Kidney (tissue), 22 donors: Measurements from ENCODE around the gene TOB1. TPM values are rescaled to one million over a fixed set of nuclear protein-coding genes. Genes with fewer than 3 reads are reported as not detected.

Experiments
- DNase-seq, 5 donors: peaks; one replicate each; pipeline ENCODE4 v3.0.0-alpha.2; 2013 to 2020
- FAIRE-seq: peaks from 2 replicates; lab custom pipeline; 2012; peaks lifted over from hg19 to GRCh38; lab: Jason Lieb, UNC
- H3K27ac ChIP-seq, 2 donors: one replicate each; pipeline ENCODE4 v1.7.0; 2013; ENCODE audit warnings: low read depth in 2 of 2, low read length in 2 of 2, inconsistent platforms in 1 of 2
- H3K27me3 ChIP-seq: one replicate; pipeline ENCODE4 v1.7.1; 2013; ENCODE audit warnings: low read length, inconsistent platforms; ENCODE audit not compliant: control insufficient read depth, insufficient read depth
- H3K36me3 ChIP-seq, 3 donors: one replicate each; pipeline versions ENCODE4 v1.7.0 to v1.7.1; 2013; ENCODE audit warnings: low read length in 3 of 3, control low read depth in 1 of 3, inconsistent platforms in 1 of 3; ENCODE audit not compliant: insufficient read depth in 3 of 3, control insufficient read depth in 2 of 3
- H3K4me1 ChIP-seq, 3 donors: one replicate each; pipeline versions ENCODE4 v1.7.0 to v1.7.1; 2013; ENCODE audit warnings: low read length in 3 of 3, inconsistent platforms in 1 of 3, low read depth in 1 of 3; ENCODE audit not compliant: control insufficient read depth in 2 of 3, insufficient read depth in 2 of 3
- H3K4me3 ChIP-seq, 3 donors: one replicate each; pipeline versions ENCODE4 v1.7.0 to v1.8.1; 2013; ENCODE audit warnings: low read length in 3 of 3, control low read depth in 1 of 3, inconsistent platforms in 1 of 3
- H3K9ac ChIP-seq, 3 donors: one replicate each; pipeline versions ENCODE4 v1.7.0 to v1.7.1; 2013; ENCODE audit warnings: low read length in 3 of 3, control low read depth in 1 of 3, inconsistent platforms in 1 of 3
- H3K9me3 ChIP-seq, 3 donors: one replicate each; pipeline versions ENCODE4 v1.7.0 to v1.7.1; 2013; ENCODE audit warnings: low read length in 3 of 3, control low read depth in 1 of 3, inconsistent platforms in 1 of 3; ENCODE audit not compliant: control insufficient read depth in 2 of 3, insufficient read depth in 1 of 3
- CTCF ChIP-seq: IDR thresholded peaks from 3 replicates; pipeline ENCODE4 v1.5.1; 2012; ENCODE audit warnings: mild to moderate bottlenecking, moderate library complexity, borderline replicate concordance; ENCODE audit not compliant: insufficient read depth; ENCODE audit errors: extremely low read depth
- intact Hi-C: fragments of 100-400 bp; cut with DNase I; formaldehyde crosslinking; loops from one replicate; pipeline ENCODE4 v1.11.1; 2022
- long read RNA-seq, 10 donors: library from polyadenylated mRNA in 1 of 10; unstranded in 1 of 10; transcript quantifications; one replicate each; pipeline ENCODE4 v2.0.0 and lab custom pipeline, GENCODE V29; 2021 to 2026
- polyA plus RNA-seq: library from polyadenylated mRNA; stranded (reverse); fragments of 350-450 nt; fragmentation: Illumina TruSeq; extraction: RNeasy Lipid Tissue Mini Kit (QIAGEN cat#74804); gene quantifications from one replicate; pipeline ENCODE4 v1.2.3, GENCODE V29; 2014; ENCODE audit warnings: low read depth, low replicate concordance; ENCODE audit not compliant: insufficient read depth
- total RNA-seq: library from RNA; stranded (reverse); fragmentation: NEBNext Ultra II Directional; extraction: Animal tissue kit (Norgen Biotek cat#: 25700); gene quantifications from one replicate; pipeline ENCODE4 v1.2.1, GENCODE V29; 2021
- donor health status: control.
- donor health status: control.
- donor health status: control.
- donor health status: control.
- donor health status: control.
- donor health status: DM: yes; HTN: yes; CAD: no.
- donor health status: Normal renal cell carcinoma (clear cell type).

The TOB1 gene
- total RNA-seq: 141 TPM
- polyA plus RNA-seq: 52.5 TPM
- long read RNA-seq, donor 1, transcript TOB1-202 (2 exons, 2,229 nt): major isoform, 7 of 77 reads
- long read RNA-seq, donor 1, partial matches to known transcripts: 70 of 77 reads
- long read RNA-seq, donor 1, other reads (novel, unspliced or antisense): 0 of 77 reads
- long read RNA-seq, donor 2, transcript TOB1-202 (2 exons, 2,229 nt): major isoform, 11 of 74 reads
- long read RNA-seq, donor 2, partial matches to known transcripts: 63 of 74 reads
- long read RNA-seq, donor 2, other reads (novel, unspliced or antisense): 0 of 74 reads
- long read RNA-seq, donor 3, transcript TOB1-202 (2 exons, 2,229 nt): major isoform, 10 of 10 reads
- long read RNA-seq, donor 3, partial matches to known transcripts: 0 of 10 reads
- long read RNA-seq, donor 3, other reads (novel, unspliced or antisense): 0 of 10 reads
- long read RNA-seq, donor 4, transcript TOB1-202 (2 exons, 2,229 nt): major isoform, 19 of 20 reads
- long read RNA-seq, donor 4, partial matches to known transcripts: 0 of 20 reads
- long read RNA-seq, donor 4, other reads (novel, unspliced or antisense): 0 of 20 reads
- long read RNA-seq, donor 5: 0 reads
- long read RNA-seq, donor 6, transcript TOB1-202 (2 exons, 2,229 nt): major isoform, 9 of 10 reads
- long read RNA-seq, donor 6, partial matches to known transcripts: 0 of 10 reads
- long read RNA-seq, donor 6, other reads (novel, unspliced or antisense): 0 of 10 reads
- long read RNA-seq, donor 7, transcript TOB1-202 (2 exons, 2,229 nt): major isoform, 47 of 53 reads
- long read RNA-seq, donor 7, partial matches to known transcripts: 0 of 53 reads
- long read RNA-seq, donor 7, other reads (novel, unspliced or antisense): 6 of 53 reads
- long read RNA-seq, donor 8, transcript TOB1-202 (2 exons, 2,229 nt): major isoform, 16 of 16 reads
- long read RNA-seq, donor 8, partial matches to known transcripts: 0 of 16 reads
- long read RNA-seq, donor 8, other reads (novel, unspliced or antisense): 0 of 16 reads
- long read RNA-seq, donor 9, transcript TOB1-202 (2 exons, 2,229 nt): major isoform, 9 of 10 reads
- long read RNA-seq, donor 9, partial matches to known transcripts: 0 of 10 reads
- long read RNA-seq, donor 9, other reads (novel, unspliced or antisense): 0 of 10 reads
- long read RNA-seq, donor 10, transcript TOB1-202 (2 exons, 2,229 nt): major isoform, 12 of 12 reads
- long read RNA-seq, donor 10, partial matches to known transcripts: 0 of 12 reads
- long read RNA-seq, donor 10, other reads (novel, unspliced or antisense): 0 of 12 reads

- TF ChIP-seq CTCF: no peak
- Histone ChIP-seq H3K27me3 (no peaks in the 10 kb centered on the region), H3K36me3 (peaks cover 2 to 17% (median 14%) of the 10 kb centered on the region in 3 donors), H3K9me3 (no peaks in the 10 kb centered on the region), H3K27ac (peak within 1 kb of the TSS; percentile 99 to 100), H3K4me3 (peak within 1 kb of the TSS; percentile 95 to 100 (median 99)), H3K4me1 (peaks cover 0 to 7% (median 6%) of the 10 kb centered on the region in 3 donors), H3K9ac (peak within 1 kb of the TSS; percentile 97 to 100 (median 99))
- FAIRE-seq (no peak), DNase-seq (peak; percentile 97 to 100 (median 99))
- intact Hi-C loops: no loop called here
These were observed at the start of gene TOB1 for GRCh38 chr17:50866261-50866949. Gene TOB1 (minus strand): TSS chr17:50866354. CDS start chr17:50864017, 2,337 bp downstream.

GRCh38 chr17:50914505-50915063, 48.4 kb upstream of the TOB1 start:
- Histone ChIP-seq H3K4me3 (peak overlapping the region in 1 of 3 donors; percentile 17), H3K36me3 (no peaks in the 10 kb centered on the region), H3K9me3 (no peaks in the 10 kb centered on the region), H3K9ac (peak overlapping the region in 1 of 3 donors; percentile 13), H3K4me1 (peaks cover 0 to 46% (median 41%) of the 10 kb centered on the region in 3 donors), H3K27ac (peak overlapping the region; percentile 73 to 86), H3K27me3 (no peaks in the 10 kb centered on the region)
- FAIRE-seq (no peak), DNase-seq (peak in 2 of 5 donors; percentile 57 to 65)
- intact Hi-C loops: no loop called here
- no peak for TF ChIP-seq CTCF

- Histone ChIP-seq H3K9ac (no peak overlapping the region), H3K36me3 (no peaks in the 10 kb centered on the region), H3K27me3 (no peaks in the 10 kb centered on the region), H3K4me1 (peaks cover 0 to 47% (median 40%) of the 10 kb centered on the region in 3 donors), H3K9me3 (no peaks in the 10 kb centered on the region), H3K4me3 (no peak overlapping the region), H3K27ac (no peak overlapping the region)
- no peak for TF ChIP-seq CTCF
- FAIRE-seq: no peak
- no peak for DNase-seq
- intact Hi-C loops: no loop called here
These were observed 47.0 kb upstream of the TOB1 start for GRCh38 chr17:50913120-50913519.
